ENCODE results near the gene PADI2.

GRCh38 chr1:17097147-17097546 lies 22.1 kb downstream of the PADI2 start:
- no peak for TF ChIP-seq BHLHE40 (IDR thresholded peaks at IDR 0.05; ENCODE audit: borderline replicate concordance)
- TF ChIP-seq SUZ12 (IDR thresholded peaks at IDR 0.05) = no peak
- no peak for TF ChIP-seq L3MBTL2 (conservative IDR thresholded peaks at IDR 0.05)
- TF ChIP-seq ELF4 (IDR thresholded peaks at IDR 0.05) = no peak
- TF ChIP-seq SP1 (IDR thresholded peaks at IDR 0.05) = no peak
- no peak for TF ChIP-seq CTBP1 (IDR thresholded peaks at IDR 0.05; ENCODE audit: borderline replicate concordance)
- no peak for TF ChIP-seq FOXK2 (IDR thresholded peaks at IDR 0.05)
- TF ChIP-seq, protein P1, sequence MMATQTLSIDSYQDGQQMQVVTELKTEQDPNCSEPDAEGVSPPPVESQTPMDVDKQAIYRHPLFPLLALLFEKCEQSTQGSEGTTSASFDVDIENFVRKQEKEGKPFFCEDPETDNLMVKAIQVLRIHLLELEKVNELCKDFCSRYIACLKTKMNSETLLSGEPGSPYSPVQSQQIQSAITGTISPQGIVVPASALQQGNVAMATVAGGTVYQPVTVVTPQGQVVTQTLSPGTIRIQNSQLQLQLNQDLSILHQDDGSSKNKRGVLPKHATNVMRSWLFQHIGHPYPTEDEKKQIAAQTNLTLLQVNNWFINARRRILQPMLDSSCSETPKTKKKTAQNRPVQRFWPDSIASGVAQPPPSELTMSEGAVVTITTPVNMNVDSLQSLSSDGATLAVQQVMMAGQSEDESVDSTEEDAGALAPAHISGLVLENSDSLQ (IDR thresholded peaks at IDR 0.05) = no peak
- TF ChIP-seq ZNF384 (IDR thresholded peaks at IDR 0.05) = no peak
- no peak for TF ChIP-seq FOXM1 (IDR thresholded peaks at IDR 0.05; ENCODE audit: borderline replicate concordance)
- TF ChIP-seq TARDBP (IDR thresholded peaks at IDR 0.05) = no peak
- no peak for TF ChIP-seq ARNT (IDR thresholded peaks at IDR 0.05)
